Activated CD8-positive, alpha-beta T cell treated with anti-CD3 and anti-CD28 coated beads for 36 hours (primary cell): ENCODE data around the gene LRR1. TPM values are rescaled to one million over a fixed set of nuclear protein-coding genes. Genes with fewer than 3 reads are reported as not detected.
"Not testable (repeated sequence)": the region's sequence is repeated elsewhere in the genome, so short reads cannot be mapped to it uniquely, and the experiment has no call there.

ENCODE experiments used
- ATAC-seq: fragments of 200-7000 bp; cut with Tn5 transposase; one replicate; pipeline ENCODE4 v1.10.0; 2021; ENCODE audit warnings: mild to moderate bottlenecking, moderate library complexity
- CTCF ChIA-PET: fragments of 350-600 bp; sonication (Branson Sonifier 250); formaldehyde crosslinking; loops from one replicate; lab custom pipeline; 2021; ENCODE audit warnings: antibody characterized with exemption; lab: Charles Lee
- POLR2A ChIA-PET: fragments of 350-600 bp; sonication (Branson Sonifier 250); formaldehyde crosslinking; loops from one replicate; lab custom pipeline; 2021; ENCODE audit warnings: antibody characterized with exemption; lab: Charles Lee
- DNase-seq: peaks from one replicate; pipeline ENCODE4 v3.0.0-alpha.2; 2020
- H3K27ac Mint-ChIP-seq: one replicate; pipeline ENCODE4 v1.8.0; 2021; ENCODE audit warnings: mild to moderate bottlenecking, mixed read lengths
- H3K27me3 Mint-ChIP-seq: one replicate; pipeline ENCODE4 v1.8.0; 2021; ENCODE audit warnings: mixed read lengths
- H3K36me3 Mint-ChIP-seq: one replicate; pipeline ENCODE4 v1.8.0; 2021; ENCODE audit warnings: low read depth, mixed read lengths
- H3K4me1 Mint-ChIP-seq: one replicate; pipeline ENCODE4 v1.8.0; 2021; ENCODE audit warnings: low read depth, mixed read lengths
- H3K4me3 Mint-ChIP-seq: one replicate; pipeline ENCODE4 v1.8.0; 2021; ENCODE audit warnings: mild to moderate bottlenecking, moderate library complexity, mixed read lengths
- H3K9me3 Mint-ChIP-seq: one replicate; pipeline ENCODE4 v1.8.0; 2021; ENCODE audit warnings: mixed read lengths
- intact Hi-C: fragments of 100-400 bp; cut with micrococcal nuclease; formaldehyde crosslinking; loops from one replicate; pipeline ENCODE4 v1.10.0; 2022
- total RNA-seq, 2 experiments: library from RNA; stranded (reverse); gene quantifications; one replicate each; pipeline ENCODE4 v1.2.3, GENCODE V29; 2021
- TF ChIP-seq, protein P1 (sequence below): fragments of 200-600 bp; IDR thresholded peaks from one replicate; pipeline ENCODE4 v1.8.0; 2022; ENCODE audit warnings: antibody characterized with exemption, mild to moderate bottlenecking

Gene LRR1
- total RNA-seq, 2 experiments from 2014 or later = 44.3 to 46.4 TPM

DNA sequence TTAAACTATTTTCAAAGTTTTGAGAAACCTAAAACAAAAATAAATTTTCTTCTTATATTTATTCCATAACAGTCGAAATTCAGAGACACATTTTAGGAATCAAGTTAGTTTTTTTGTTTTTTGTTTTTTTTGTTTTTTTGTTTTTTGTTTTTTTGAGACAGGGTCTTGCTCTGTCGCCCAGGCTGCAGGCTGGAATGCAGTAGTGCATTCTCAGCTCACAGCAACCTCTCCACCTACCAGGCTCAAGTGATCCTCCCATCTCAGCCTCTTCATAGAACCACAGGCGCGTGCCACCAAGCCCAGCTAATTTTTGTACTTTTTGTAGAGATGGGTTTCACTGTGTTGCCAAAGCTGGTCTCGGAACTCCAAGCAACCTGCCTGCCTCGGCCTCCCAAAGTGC, 54.8 kb downstream of the LRR1 start:
- no peaks in the 10 kb centered on the region for H3K4me1 Mint-ChIP-seq
- ChIA-PET POLR2A (no interaction called here), CTCF (no interaction called here)
- H3K9me3 Mint-ChIP-seq = no peaks in the 10 kb centered on the region
- no peak overlapping the region for H3K4me3 Mint-ChIP-seq
- no peaks in the 10 kb centered on the region for H3K27me3 Mint-ChIP-seq
- peaks cover 13% of the 10 kb centered on the region for H3K36me3 Mint-ChIP-seq
- no peak overlapping the region for H3K27ac Mint-ChIP-seq
- TF ChIP-seq, protein P1, sequence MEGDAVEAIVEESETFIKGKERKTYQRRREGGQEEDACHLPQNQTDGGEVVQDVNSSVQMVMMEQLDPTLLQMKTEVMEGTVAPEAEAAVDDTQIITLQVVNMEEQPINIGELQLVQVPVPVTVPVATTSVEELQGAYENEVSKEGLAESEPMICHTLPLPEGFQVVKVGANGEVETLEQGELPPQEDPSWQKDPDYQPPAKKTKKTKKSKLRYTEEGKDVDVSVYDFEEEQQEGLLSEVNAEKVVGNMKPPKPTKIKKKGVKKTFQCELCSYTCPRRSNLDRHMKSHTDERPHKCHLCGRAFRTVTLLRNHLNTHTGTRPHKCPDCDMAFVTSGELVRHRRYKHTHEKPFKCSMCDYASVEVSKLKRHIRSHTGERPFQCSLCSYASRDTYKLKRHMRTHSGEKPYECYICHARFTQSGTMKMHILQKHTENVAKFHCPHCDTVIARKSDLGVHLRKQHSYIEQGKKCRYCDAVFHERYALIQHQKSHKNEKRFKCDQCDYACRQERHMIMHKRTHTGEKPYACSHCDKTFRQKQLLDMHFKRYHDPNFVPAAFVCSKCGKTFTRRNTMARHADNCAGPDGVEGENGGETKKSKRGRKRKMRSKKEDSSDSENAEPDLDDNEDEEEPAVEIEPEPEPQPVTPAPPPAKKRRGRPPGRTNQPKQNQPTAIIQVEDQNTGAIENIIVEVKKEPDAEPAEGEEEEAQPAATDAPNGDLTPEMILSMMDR = no peak
- ATAC-seq (no peak), DNase-seq (no peak)
- intact Hi-C loops = no loop called here

DNA sequence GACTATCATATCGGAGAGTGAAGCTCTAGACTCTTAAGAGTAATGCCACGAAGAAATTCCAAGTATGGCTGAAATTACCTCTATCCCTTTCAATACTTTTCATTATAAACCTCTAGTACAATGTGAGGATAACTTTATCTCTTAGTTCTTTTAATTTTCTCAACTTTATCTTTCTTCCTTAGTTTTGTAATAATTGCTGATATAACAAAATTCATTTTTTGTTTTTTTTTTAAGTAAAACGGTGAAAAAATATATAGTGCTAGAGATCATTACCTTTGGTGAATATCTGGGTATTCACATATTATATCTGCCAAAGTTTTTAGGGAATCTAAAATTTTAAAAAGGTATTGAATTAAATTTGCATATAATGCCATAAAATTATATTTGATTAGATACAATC, 55.8 kb downstream of the LRR1 start:
- ATAC-seq (no peak), DNase-seq (no peak)
- Mint-ChIP-seq H3K27ac (no peak overlapping the region), H3K4me1 (no peaks in the 10 kb centered on the region), H3K4me3 (no peak overlapping the region), H3K9me3 (no peaks in the 10 kb centered on the region), H3K27me3 (no peaks in the 10 kb centered on the region), H3K36me3 (peaks cover 13% of the 10 kb centered on the region)
- ChIA-PET POLR2A (no interaction called here), CTCF (no interaction called here)
- TF ChIP-seq, protein P1 = no peak
- intact Hi-C loops = no loop called here

DNA sequence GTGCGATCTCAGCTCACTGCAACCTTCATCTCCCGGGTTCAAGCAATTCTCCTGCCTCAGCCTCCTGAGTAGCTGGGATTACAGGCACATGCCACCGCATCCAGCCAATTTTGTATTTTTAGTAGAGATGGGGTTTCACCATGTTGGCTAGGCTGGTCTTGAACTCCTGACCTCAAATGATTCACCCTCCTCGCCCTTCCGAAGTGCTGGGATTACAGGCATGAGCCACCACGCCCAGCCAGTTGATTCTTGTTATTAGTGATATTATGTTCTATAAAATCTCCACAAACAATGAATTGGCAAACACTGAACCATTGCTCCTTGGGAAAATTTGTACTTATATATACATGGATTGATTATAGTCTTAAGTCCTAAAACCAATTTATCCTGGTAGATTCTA, 58.8 kb downstream of the LRR1 start:
- H3K27me3 Mint-ChIP-seq, H3K27ac Mint-ChIP-seq, intact Hi-C loops, H3K4me3 Mint-ChIP-seq, ATAC-seq, H3K9me3 Mint-ChIP-seq, H3K4me1 Mint-ChIP-seq, DNase-seq, CTCF ChIA-PET, POLR2A ChIA-PET: not testable (repeated sequence)
- peaks cover 12% of the 10 kb centered on the region for H3K36me3 Mint-ChIP-seq

DNA sequence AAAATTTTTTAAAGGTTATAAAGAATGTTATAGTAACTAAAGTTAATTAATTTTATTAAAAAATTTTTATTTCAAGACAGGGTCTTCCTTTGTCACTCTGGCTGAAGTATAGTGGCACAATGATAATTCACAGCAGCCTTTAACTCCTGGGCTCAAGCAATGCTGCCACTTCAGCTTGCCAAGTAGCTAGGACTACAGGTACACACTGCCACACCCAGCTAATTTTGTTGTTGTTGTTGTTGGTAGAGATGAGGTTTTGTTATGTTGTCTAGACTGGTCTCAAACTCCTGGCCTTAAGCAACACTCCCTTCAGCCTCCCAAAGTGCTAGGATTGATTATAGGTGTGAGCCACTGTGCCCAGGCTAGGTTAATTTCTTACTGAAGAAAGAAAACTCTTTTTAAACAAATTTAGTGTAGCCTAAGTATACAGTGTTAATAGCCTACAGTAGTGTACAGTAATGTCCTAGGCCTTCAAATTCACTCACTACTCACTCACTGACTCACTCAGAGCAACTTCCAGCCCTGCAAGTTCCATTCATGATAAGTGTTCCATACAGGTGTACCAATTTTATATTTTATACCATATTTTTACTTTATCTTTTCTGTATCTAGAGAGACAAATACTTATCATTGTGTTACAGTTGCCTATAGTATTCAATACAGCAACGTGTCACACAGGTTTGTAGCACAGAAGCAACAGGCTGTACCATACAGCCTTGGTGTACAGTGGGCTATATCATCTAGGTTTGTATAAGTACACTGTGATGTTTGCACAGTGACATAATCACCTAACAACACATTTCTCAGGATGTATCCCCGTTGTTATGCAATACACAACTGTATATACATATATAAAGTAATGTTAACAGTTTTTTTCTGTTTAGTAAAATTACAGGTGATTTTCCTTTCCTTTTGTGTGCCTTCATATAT, 61.1 kb downstream of the LRR1 start:
- H3K4me3 Mint-ChIP-seq = no peak overlapping the region
- H3K9me3 Mint-ChIP-seq = no peaks in the 10 kb centered on the region

More for the DNA sequence above, 61.1 kb downstream of the LRR1 start:
- no peak overlapping the region for H3K27ac Mint-ChIP-seq
- peaks cover 11% of the 10 kb centered on the region for H3K36me3 Mint-ChIP-seq
- H3K27me3 Mint-ChIP-seq = no peaks in the 10 kb centered on the region
- no peak for ATAC-seq
- intact Hi-C loops = no loop called here
- H3K4me1 Mint-ChIP-seq = no peaks in the 10 kb centered on the region
- TF ChIP-seq, protein P1 = no peak
- CTCF ChIA-PET = interaction anchor here (1.3 kb wide), 1 partner anchor 11 kb away, joined by 3 read pairs; no protein-coding TSS in a partner anchor
- DNase-seq = no peak
- POLR2A ChIA-PET = no interaction called here

Other genes with a start within 250 kb of the LRR1 start
- 1,000 to 10,000 TPM; 2,041 to 2,284 TPM for gene RPS29, start 12.6 kb upstream of the LRR1 start, total RNA-seq
- 100 to 1,000 TPM; 214 to 231 TPM for gene RPL36AL, start 21.7 kb downstream of the LRR1 start, total RNA-seq
- 10 to 100 TPM; 30.2 to 32.7 TPM for gene MGAT2, start 21.9 kb downstream of the LRR1 start, total RNA-seq
- 10 to 100 TPM; 10.4 to 11.0 TPM for gene DNAAF2, start 36.3 kb downstream of the LRR1 start, total RNA-seq
- gene POLE2, start 89.3 kb downstream of the LRR1 start, total RNA-seq = 10 to 100 TPM; 36.3 to 36.5 TPM
- 1 to 10 TPM in 1 of 2 experiments, under 1 TPM in 1; 0.98 to 1.2 TPM for gene KLHDC1, start 94.2 kb downstream of the LRR1 start, total RNA-seq
- gene KLHDC2, start 169.2 kb downstream of the LRR1 start, total RNA-seq = 10 to 100 TPM; 21.1 to 23.4 TPM